Dermis microvascular lymphatic vessel endothelial cell (primary cell): Measurements from ENCODE around the gene MSRB3. TPM values are rescaled to one million over a fixed set of nuclear protein-coding genes. Genes with fewer than 3 reads are reported as not detected.
"Not testable (repeated sequence)": the region's sequence is repeated elsewhere in the genome, so short reads cannot be mapped to it uniquely, and the experiment has no call there.

Experiments used
- DNase-seq, 2 donors: peaks; one replicate each; pipeline versions ENCODE4 v3.0.0 to v3.0.0-alpha.2; 2010; ENCODE audit warnings: low read depth in 2 of 2
- total RNA-seq: library from RNA; depleted of rRNA; stranded (reverse); fragments of >200 nt; gene quantifications from 2 replicates; pipeline ENCODE4 v1.2.1, GENCODE V29; 2014

MSRB3 gene
- total RNA-seq, 1 donor from 2014 or later = 44.7 TPM

DNA sequence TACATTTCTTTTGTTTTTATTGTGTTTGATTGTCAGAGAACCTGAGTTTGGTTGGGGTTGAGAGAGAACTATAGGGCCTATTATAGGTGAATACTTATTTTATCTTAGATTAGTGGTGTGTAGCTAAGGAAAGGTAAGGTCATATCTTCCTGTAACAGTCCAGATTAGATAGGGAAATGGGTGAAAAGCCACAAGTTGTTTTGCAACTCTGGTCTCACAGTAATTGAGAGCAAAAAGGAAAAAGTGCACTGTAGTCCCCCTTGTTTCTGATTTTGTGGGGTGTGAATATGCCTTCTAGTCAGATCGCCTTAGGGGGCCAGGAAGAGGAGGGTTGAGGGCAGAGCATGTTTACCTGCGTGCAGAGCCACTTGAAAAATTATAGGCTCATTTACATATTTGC, 8.9 kb downstream of the MSRB3 start:
- no peak for DNase-seq

DNA sequence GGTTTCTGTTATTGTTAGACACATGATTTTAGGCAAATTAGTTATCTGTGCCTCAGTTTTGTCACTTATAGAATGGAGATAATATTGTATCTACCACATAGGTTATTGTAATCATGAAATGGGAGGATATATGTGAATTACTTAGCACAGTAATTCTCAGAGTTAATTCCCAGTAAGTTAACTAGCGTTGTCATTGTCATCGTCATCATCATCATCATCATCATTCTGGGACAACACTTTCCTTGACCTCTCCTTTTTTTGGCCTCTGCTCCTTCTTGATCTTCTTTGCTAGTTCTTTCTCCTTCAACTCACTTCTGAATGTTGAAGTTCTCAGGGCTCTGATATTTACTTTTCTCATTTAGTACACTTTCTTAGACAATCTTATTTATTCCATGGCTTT, 13.8 kb downstream of the MSRB3 start:
- no peak for DNase-seq

DNA sequence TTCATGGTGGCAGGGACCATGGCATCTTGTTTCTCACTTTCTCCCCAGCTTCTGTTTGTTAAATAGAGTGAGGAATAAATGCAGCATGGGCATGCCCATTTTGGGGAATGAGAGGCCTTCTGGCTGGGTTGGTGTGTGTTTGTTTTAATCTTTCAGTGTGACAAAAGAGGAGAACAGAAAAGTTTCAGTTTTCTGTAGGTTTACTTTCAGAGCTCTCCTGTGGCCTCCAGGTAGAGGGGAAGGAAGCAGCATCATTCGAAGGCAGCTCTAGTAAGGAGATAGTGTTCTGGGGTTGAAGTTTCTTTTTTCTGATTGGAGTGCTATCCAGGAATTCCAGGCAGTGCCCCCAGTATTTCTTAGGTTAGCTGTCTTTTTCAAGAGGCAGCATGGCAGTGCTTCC, 15.3 kb downstream of the MSRB3 start:
- no peak for DNase-seq

DNA sequence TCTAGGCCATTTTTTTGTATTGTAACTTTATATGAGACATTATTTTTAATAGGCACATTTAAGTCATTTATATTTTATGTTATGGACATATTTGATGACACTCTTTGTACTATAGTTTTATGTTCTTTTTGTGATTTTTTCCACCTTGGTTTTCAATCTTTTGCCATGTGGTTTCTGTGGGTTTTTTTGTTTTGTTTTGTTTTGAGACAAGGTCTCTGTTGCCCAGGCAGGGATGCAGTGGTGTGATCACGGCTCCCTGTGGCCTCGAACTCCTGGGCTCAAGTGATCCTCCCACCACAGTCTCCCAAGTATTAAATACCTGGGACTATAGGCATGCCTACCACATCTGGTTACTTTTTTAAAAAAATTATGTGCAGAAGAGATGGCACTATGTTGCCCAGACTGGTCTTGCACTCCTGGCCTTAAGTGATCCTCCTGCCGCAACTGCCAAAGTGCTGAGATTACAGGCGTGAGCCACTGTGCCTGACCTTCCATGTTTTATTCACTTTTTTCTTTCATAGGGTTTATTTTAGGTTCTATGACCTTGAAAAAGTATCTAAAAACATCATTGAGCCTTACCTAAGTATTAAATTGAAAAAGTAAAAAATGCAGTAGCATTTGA, 16.3 kb downstream of the MSRB3 start:
- no peak for DNase-seq

DNA sequence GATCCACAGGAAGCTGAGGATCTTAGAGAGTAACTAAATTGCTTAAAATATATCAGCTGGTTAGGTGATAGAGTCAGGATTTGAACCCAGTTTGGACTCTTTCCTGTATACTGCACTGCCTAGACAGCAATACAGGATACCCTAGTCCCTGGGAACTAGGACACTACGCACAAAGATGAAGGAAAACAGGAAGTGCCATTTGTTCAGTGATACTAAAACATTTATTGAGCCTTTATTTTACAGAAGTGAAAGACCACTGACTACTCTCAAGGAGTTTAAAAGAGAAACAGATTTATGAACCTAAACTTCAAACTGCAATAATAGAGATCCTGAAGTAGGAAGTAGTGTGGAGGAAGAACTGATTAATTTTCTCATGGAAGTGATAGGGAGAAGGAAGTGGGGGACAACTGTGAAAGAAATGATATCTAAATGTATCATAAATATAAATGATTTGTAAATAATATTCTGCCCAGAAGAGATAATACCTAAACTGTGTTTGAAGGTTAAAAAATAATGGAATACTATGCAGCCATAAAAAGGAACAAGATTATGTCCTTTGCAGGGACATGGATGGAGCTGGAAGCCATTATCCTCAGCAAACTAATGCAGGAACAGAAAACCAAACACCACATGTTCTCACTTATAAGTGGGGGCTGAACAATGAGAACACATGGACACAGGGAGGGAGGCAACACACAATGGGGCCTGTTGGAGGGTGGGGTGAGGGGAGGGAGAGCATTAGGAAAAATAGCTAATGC, 18.2 kb downstream of the MSRB3 start:
- no peak for DNase-seq

DNA sequence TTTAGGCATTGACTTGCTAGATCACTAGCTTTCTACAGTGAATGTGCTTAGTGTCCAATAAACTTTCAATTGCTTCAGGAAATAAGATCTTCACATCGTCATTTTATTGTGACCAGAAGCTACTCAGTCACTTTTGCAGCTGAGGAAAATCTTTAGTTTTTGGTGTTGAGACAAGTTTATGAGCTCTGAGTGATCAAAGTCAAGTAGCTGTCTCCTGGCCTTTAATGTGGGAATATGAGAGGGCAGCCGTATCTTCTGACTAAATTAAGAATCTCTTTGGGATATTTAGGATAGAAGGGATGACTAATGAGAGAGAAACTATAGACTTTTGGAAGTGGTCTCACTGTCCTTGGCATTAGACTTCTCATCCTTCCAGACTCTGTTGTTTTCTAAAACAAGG, 21.6 kb downstream of the MSRB3 start:
- DNase-seq = no peak

DNA sequence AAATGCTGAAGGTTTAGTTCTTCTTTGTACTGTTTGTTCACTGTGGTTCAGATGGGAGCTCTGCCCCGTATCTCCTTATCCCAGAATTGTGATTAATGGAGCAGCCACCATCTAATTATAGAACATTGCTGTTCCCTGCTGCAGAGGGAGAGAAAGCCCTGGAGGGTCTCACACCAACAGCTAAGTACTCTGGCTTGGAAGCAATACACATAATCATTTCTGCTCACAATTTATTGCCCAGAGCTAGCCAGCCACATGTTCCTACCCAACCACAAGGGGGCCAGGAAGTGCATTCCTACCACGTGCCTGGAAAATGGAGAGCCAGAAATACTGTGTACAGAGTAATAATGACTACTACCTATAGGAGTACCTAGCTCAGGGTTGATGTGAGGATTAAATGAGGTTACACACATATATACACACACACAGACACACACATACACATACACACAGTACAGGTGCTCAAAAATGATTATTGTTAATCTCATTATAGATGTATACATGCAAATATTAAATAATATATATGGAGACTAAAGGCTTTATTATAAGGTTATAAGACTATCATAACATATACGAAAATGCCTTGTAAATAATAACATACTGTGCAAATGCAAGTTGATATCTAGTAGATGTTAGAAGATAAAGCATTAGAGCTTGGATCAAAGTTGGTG, 22.3 kb downstream of the MSRB3 start:
- peak in 1 of 2 donors; percentile 14 for DNase-seq

DNA sequence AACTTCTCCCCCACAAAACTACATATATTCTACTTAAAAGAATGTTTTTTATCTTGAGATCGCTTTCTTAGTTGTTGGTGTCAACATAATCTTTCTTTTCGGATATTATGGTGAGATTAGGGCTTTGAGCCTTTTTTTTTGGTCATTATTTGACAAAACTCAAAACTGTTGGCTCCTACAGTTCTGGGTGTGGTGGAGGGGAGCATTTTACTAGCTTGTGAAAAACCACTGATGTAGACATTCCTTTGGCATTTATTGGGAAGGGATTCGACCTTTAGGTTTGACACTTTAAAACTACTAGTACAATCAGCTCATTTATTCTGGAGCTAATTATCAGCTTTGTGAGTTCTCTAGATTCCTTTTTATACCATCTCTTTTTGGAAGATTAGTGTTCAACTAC, 24.4 kb downstream of the MSRB3 start:
- no peak for DNase-seq

DNA sequence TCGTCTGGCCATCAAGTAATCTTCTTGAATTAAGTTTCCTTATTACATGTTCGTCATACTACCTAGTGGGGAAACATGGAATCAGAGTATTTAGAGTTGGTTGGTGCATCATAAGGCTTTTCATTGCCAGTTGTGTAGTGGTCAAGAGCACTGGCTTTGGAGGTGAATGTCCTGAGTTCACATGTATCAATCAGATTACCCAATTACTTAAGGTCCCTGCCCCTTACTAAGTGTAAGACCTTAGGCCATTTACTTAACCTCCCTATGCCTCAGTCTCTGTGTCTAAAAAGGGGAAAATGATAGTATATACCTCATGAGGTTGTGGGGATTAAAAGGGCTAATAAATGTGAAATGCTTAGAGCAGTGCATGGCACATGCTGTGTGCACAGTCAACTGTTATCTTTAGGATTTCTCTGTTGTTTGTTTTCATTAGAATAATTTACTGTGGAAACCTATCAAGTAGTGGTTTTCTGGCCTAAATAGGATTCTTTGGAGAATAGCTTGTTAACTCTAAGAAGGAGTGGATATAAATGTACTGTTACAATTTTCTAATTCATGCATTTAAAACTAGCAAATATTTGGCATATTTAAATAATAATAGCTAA, 27.0 kb downstream of the MSRB3 start:
- DNase-seq = no peak

DNA sequence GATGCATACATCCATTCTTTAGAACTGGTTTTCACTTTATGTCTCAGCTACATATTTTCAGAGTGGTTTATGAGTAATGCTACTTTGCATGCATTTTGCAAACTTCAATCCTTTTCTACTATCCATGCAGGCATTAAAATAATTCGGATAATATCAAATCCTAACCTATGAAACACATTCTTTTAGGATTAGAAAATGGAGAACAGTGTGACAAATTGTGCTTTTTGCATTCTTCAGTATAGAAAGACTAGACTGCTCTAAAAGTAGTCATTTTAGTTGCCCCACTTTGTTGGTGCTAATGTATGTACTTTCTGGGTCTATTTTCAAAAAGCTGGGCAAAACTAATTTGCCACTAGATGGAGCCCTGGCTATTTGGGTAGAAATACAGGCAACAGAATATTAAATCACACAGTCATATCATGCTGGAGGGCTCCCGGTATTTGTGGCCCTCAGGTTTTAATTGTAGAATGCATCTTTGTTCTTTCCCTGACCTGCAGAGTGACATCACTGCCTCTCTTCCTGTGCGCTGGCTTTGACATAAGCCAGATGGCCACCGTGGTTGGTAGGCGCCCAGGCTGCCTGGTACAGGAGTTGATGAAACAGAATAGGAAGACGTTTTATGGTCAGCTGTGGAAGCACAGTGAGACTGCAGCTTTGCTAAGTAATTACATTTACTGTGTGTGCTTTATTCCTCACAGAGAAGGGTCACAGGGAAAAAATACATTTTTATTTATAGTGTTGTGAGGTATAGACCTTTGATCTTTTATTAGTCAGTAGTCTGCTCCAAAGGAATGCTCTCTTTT, 28.1 kb downstream of the MSRB3 start:
- DNase-seq = peak; percentile 35 to 71

DNA sequence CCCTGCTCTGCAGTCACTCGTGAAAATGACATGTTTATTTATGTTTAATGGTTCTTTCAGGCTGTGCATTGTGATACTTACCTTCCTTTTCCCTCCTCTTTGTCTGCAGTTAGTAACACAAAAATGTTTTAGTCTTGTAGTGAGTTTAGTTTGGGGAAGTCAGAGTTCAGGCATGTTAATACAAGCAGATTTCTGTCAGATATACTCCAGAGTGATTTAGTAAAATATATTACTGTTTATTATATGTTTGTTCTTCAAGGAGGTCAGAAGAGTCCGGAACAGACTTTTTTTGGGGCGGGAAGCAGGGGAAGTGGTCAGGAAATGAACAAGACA, 28.7 kb downstream of the MSRB3 start:
- DNase-seq = no peak

DNA sequence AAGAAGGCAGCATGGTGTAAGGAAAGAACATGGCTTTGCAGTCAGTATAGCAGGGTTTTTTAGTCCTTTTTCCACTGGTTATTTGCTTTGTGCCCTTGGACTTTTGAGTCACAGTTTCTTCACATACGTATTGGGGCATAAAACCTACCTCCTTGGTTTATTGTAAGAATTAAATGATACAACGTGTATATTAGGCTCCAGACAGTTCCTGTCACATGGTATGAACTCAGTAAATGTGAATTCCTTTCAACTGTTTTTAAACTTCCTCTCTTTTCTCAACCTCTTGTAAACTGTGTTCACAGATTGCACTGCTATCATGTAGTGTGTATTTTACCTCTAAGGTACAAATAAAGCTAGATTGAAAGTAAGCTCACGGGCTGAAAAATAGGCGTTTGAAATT, 29.5 kb downstream of the MSRB3 start:
- peak in 1 of 2 donors; percentile 56 for DNase-seq

DNA sequence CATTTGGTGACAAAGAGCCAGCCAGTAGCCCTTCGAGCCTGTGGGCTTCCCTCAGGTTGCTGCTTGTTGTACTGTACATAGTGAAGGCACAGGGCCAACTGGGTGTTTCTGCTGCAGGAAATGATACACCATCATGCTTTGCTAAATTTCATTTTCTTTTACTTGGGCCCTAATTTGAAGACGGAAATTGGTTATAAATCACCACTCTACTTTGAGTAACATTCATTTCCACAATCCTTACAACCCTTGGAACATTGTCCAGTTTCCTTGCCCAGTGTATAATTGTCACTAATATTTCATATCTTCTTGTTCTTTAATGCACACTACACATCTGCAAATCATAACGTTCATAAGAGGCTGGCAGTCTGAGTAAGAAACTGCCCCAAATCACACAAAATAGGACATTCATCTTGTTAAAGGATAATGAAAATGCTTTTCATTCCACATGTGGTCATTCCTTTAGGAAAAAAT, 30.2 kb downstream of the MSRB3 start:
- peak; percentile 33 to 85 for DNase-seq

DNA sequence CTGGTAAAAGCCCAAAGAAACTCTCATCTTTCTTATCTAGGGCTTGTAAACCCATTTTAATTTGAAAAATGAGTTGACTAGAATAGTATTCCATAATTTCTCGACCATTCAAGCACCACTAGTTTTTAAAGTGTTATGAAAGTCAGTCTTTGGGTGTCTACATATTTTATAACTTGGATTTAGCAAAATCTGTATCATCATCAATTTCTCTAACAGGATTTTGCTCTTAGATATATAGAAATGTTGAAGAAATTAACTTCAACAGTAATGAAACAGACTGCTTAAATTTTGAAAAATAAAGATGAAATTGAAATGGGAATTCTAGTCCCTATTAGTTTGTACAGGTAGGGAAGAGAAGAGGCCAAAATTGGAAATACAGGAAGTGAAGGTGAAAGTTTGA, 32.8 kb downstream of the MSRB3 start:
- DNase-seq = no peak

DNA sequence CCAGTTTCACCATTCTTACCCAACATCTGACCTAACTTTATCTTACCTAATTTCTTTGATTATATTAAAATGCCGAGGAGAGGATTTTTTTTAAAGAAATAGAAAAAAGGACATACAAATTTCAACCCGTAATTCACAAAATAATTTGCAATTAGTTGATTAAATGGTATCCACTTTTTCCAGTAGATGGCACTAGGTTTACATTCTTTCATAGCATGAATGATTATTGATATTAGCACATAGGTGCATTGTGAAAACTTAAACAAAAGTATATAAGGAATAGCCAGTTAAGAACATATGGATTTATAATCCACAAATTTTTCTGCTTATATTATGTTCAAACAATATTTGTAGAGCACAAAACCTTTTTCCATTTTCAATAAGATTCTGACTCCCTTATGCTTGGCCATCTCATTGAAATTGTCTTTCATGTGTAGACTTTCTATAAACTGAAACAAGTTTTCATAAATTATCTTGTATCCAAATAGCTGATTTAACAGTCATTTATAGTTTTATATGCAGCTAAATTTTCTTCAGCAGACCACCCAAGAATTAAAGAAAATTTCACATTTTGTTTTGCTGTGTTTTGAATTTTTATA, 35.3 kb downstream of the MSRB3 start:
- peak in 1 of 2 donors; percentile 31 for DNase-seq

DNA sequence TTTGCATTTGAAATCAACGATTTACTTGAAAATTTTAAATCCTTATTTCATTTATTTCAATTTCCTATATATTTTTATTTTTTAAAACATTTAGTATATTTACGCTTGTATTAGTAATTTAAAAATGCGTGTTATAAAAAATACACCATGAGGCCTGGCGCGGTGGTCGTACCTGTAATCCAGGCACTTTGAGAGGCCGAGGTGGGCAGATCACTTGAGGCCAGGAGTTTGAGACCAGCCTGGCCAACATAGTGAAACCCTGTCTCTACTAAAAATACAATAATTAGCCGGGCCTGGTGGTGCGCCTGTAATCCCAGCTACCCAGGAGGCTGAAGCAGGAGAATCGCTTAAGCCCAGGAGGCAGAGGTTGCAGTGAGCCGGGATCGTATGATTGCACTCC, 36.8 kb downstream of the MSRB3 start:
- DNase-seq = not testable (repeated sequence)

DNA sequence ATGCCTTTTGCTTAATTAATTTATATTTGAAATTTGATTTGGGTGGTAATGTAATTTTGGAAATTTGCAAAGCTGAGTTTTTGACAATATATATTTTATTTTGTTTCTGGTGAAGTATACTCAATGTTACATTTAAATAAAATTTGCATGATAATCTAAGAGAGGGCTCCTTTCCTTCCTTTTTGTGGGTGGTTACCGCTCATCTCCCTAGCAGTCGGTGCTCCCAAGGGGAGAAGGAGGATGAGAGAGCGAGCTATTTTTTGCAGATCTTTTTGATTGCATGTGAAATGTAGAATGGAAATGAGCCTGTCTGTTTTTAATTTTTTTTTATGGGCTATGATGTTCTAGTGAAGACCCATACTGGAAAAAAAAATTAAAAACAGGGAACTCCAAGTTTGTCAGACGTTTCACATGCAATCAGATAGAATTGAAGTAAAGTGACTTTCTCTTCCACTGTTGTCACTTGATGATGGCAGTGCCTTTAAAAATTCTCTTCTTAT, 39.8 kb downstream of the MSRB3 start:
- no peak for DNase-seq

DNA sequence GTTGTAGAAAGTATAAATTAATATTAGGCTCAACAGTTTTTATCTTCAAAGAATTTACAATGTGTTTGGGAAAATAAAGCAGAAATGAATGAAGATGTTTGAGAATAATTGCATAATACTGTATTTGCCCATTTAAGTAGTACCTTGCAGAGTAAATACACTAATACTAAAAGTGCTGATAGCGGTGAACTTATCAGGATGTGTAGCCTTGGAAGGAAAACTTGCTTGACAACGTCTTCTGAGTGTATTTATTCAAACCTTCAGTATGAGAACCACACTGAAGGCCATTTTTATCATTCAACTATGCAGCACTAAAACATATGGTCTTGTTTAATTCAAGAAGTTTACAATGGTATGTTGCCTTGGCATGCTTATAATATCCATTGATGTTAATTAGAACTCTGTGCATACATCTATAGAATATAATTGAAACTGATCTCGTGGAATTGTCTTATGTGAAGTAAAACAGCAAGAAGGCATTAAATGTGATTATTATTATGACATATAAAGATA, 41.3 kb downstream of the MSRB3 start:
- no peak for DNase-seq

DNA sequence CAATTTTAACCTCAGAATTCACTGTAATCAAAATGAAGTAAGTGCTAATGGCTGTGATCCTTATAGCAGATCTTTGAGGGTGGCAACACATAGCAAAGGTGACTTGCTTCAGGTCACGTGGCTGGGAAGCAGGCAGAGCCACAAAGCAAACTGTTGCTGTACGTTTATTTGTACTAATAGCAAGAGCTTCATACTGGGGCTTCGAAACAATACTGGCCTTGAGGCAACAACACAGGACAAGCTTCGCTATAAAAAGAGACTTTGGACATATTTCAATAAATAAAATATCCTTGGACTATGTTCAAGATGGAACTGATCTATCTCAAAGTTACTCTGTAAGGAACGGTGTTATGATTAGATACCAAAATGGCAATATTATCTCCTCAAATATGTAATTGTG, 44.6 kb downstream of the MSRB3 start:
- DNase-seq = no peak

DNA sequence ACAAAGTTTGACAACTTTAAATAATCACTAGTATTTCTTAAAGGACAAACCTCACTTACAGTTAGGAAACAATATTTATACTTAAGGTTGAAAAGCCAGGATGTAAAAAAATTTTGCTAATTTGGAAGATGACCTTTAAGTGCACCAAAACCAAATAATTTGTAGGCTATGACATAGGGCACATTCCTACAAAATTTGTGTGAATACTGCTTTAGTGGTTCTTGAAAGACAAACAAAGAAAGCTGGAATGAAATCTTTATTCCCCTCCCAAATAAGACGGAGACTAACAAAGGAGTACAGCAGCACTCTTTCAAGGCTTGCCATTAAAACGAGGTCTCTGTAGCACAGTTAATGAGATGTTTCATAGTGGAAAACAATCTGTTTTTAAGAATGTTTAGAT, 45.6 kb downstream of the MSRB3 start:
- no peak for DNase-seq

DNA sequence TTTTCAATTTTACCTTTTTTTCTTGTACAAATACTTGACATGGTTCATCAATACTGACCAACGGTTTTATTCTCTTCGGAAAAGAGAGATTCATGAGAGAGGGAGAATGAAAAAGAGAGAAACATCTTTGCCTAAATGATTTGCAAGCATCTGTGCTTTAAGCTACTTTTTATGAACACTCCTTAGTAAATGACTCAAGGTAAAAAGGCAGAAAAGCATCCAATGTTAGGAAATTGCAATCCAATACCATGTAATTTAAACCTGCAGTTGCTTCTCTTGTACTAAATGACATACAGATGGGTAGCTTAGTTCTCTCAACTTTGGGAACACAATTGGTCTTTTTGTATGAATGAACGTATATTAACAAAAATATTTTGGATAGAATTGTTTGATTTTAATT, 46.1 kb downstream of the MSRB3 start:
- DNase-seq = no peak
